GM13977 (cell line): ENCODE data around the gene NOS3.

ENCODE experiments used
- DNase-seq: peaks from one replicate; pipeline ENCODE4 v3.0.0; 2012; ENCODE audit warnings: low spot score
- CTCF ChIP-seq: IDR thresholded peaks from 2 replicates; pipeline ENCODE4 v1.5.1; 2012; ENCODE audit warnings: mild to moderate bottlenecking, control low read depth; ENCODE audit not compliant: insufficient read depth; ENCODE audit errors: extremely low read depth, missing control alignments
- in situ Hi-C: fragments of 300-500 bp; cut with MboI; formaldehyde crosslinking; loops from one replicate; pipeline ENCODE4 v1.12.0; 2022; ENCODE audit warnings: low sequenced_read_pairs, low pct_unique_long_range_greater_than_20kb, mixed read lengths, inconsistent platforms; ENCODE audit not compliant: unreplicated experiment

Gene NOS3

GRCh38 chr7:151051108-151051507 lies 60.3 kb downstream of the NOS3 start:
- no peak for DNase-seq

GRCh38 chr7:151053096-151053495 lies 62.3 kb downstream of the NOS3 start:
- in situ Hi-C loops, result no loop called here
- TF ChIP-seq CTCF, result no peak
- DNase-seq, result no peak

More at GRCh38 chr7:151051108-151051507, 60.3 kb downstream of the NOS3 start:
- TF ChIP-seq CTCF, result no peak
- in situ Hi-C loops, result no loop called here

- in situ Hi-C loops, result no loop called here
- DNase-seq, result no peak
- TF ChIP-seq CTCF, result no peak
These were observed 62.9 kb downstream of the NOS3 start for GRCh38 chr7:151053751-151054150.

DNA sequence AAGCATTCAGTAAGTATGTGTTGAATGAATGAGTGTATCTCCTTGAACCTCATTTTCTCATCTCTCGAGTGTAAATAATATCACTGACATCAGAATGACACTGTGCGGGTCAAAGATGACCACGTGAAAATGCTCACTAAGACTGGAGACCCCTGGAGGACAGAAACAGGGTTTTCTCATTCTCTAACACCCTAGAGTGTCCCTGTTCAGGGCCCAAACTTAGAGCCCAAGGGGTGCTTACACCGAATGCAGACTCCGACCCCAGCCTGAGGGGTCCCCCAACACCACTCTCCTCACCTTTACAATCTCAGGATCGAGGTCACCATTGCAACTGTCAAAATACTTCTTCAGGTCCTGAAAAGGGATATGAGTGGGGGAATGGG lies 65.5 kb downstream of the NOS3 start:
- TF ChIP-seq CTCF, result no peak
- in situ Hi-C loops, result no loop called here
- DNase-seq, result no peak

DNA sequence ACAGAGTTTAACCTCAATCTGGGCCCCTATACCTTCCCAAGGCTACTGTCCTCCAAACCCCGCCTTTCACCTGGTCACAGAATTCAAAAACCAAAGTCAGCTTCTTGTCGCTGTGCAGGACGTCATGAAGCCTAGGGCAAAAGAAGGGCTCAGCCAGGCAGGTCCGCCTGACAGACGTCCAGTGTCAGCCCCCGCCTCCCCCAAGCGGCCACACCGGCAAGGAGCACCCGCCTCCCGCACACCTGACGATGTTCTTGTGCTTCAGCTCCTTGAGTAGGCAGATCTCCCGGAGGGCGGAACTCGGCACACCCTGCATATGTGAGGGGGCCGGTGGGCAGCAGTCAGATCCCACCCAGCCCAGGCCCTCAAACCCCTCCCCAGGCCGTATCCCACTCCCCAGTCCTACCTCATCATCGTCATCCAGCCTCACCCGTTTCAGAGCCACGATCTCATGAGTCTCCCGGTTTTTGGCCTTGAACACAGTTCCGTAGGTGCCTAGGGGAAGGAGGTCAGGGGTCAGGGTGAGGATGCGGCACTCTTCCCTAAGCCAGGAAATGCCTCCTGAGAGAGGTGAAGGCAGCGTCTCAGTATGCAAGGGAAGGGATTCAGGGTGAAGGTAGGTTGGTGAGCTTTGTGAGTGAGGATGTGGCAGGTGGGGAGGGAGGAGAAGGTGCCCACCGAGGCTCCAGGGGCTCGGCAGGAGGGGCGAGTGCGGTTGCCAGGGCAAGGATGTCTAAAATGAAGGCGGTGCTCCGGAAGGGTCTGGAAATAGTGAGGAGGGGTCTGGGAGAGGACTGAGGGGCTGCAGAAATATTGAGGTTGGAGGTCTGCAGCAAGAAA lies 66.1 kb downstream of the NOS3 start:
- TF ChIP-seq CTCF, result no peak
- DNase-seq, result no peak
- in situ Hi-C loops, result no loop called here

DNA sequence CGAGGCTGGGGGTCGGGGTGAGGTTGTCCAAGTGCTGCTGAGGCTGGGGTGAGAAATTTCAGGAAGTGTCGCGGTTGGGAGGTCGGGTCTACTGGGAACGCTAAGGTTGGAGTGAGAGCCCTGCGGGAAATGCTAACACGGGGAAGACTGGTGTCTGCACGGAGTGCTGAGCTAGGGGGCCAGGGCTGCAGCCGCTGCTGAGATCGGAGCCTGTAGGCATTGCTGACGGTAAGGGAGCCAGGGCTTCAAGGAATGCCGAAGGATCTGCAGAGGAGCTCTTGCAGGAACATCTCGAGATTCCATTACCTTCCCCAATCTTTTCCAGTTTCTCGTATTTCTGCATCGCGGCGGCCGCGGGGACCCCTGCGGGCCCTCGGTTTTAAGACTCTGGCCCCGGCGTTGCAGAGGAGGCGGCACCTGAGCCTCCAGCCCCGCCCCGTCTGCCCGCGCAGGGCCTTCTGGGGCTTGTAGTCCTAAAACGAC lies 66.7 kb downstream of the NOS3 start, which contains the start of gene CDK5:
Gene CDK5 (minus strand): TSS at position 392 of the 483 bp plus-strand sequence. CDS start 49 bp downstream, at position 343.
- in situ Hi-C loops, result no loop called here
- TF ChIP-seq CTCF, result no peak
- no peak for DNase-seq
